Measurements from ENCODE around the gene NFIA. TPM values are rescaled to one million over a fixed set of nuclear protein-coding genes. Genes with fewer than 3 reads are reported as not detected.
"Not testable (repeated sequence)": the region's sequence is repeated elsewhere in the genome, so short reads cannot be mapped to it uniquely, and the experiment has no call there.

The NFIA gene
- polyA plus RNA-seq, 4 donors: 1.6 to 9.7 (median 4.9) TPM

- Histone ChIP-seq H3K4me3 (ENCODE audit: low read depth in 1 of 3, low read length in 3 of 3) (no peak overlapping the region), H3K36me3 (ENCODE audit: control insufficient read depth in 3 of 3, insufficient read depth in 2 of 3, low read depth in 1 of 3, low read length in 3 of 3) (no peaks in the 10 kb centered on the region), H3K27ac (ENCODE audit: low read depth in 1 of 3, low read length in 2 of 3) (no peak overlapping the region), H3K27me3 (ENCODE audit: control insufficient read depth in 3 of 3, insufficient read depth in 3 of 3, low read length in 3 of 3) (no peaks in the 10 kb centered on the region), H3K9me3 (ENCODE audit: control insufficient read depth in 2 of 2, insufficient read depth in 1 of 2, low read depth in 1 of 2, low read length in 1 of 2) (no peaks in the 10 kb centered on the region), H3K4me1 (ENCODE audit: control insufficient read depth in 3 of 3, insufficient read depth in 2 of 3, low read depth in 1 of 3, low read length in 2 of 3) (no peaks in the 10 kb centered on the region)
- WGBS, 3 donors: 86 to 89% (median 88%) methylated on average over 6 of the region's 6 CpGs
- no peak for DNase-seq
- no peak for FAIRE-seq
These were observed 10.9 kb upstream of the NFIA start for GRCh38 chr1:61071205-61072130.

- FAIRE-seq: no peak
- 95 to 97% (median 96%) methylated on average over 5 of the region's 5 CpGs for WGBS, 3 donors
These were observed 8.5 kb upstream of the NFIA start for GRCh38 chr1:61073871-61074270.

GRCh38 chr1:61075833-61076232 is 6.5 kb upstream of the NFIA start:
- H3K27ac ChIP-seq (ENCODE audit: low read depth in 1 of 3, low read length in 2 of 3); H3K9me3 ChIP-seq (ENCODE audit: control insufficient read depth in 2 of 2, insufficient read depth in 1 of 2, low read depth in 1 of 2, low read length in 1 of 2); DNase-seq; H3K4me3 ChIP-seq (ENCODE audit: low read depth in 1 of 3, low read length in 3 of 3); H3K36me3 ChIP-seq (ENCODE audit: control insufficient read depth in 3 of 3, insufficient read depth in 2 of 3, low read depth in 1 of 3, low read length in 3 of 3); H3K27me3 ChIP-seq (ENCODE audit: control insufficient read depth in 3 of 3, insufficient read depth in 3 of 3, low read length in 3 of 3); FAIRE-seq: not testable (repeated sequence)
- WGBS, 3 donors: 61 to 72% (median 62%) methylated on average over 16 of the region's 16 CpGs
- H3K4me1 ChIP-seq (ENCODE audit: control insufficient read depth in 3 of 3, insufficient read depth in 2 of 3, low read depth in 1 of 3, low read length in 2 of 3): peaks cover 4 to 15% (median 8%) of the 10 kb centered on the region in 3 donors

More at GRCh38 chr1:61073871-61074270, 8.5 kb upstream of the NFIA start:
- Histone ChIP-seq H3K27ac (ENCODE audit: low read depth in 1 of 3, low read length in 2 of 3) (no peak overlapping the region), H3K4me1 (ENCODE audit: control insufficient read depth in 3 of 3, insufficient read depth in 2 of 3, low read depth in 1 of 3, low read length in 2 of 3) (peaks cover 2 to 7% (median 4%) of the 10 kb centered on the region in 3 donors), H3K27me3 (ENCODE audit: control insufficient read depth in 3 of 3, insufficient read depth in 3 of 3, low read length in 3 of 3) (no peaks in the 10 kb centered on the region), H3K9me3 (ENCODE audit: control insufficient read depth in 2 of 2, insufficient read depth in 1 of 2, low read depth in 1 of 2, low read length in 1 of 2) (no peaks in the 10 kb centered on the region), H3K36me3 (ENCODE audit: control insufficient read depth in 3 of 3, insufficient read depth in 2 of 3, low read depth in 1 of 3, low read length in 3 of 3) (no peaks in the 10 kb centered on the region), H3K4me3 (ENCODE audit: low read depth in 1 of 3, low read length in 3 of 3) (no peak overlapping the region)
- no peak for DNase-seq

- peaks cover 4 to 22% (median 12%) of the 10 kb centered on the region in 3 donors for H3K4me1 ChIP-seq (ENCODE audit: control insufficient read depth in 3 of 3, insufficient read depth in 2 of 3, low read depth in 1 of 3, low read length in 2 of 3)
- peak overlapping the region; percentile 73 to 89 (median 82) for H3K27ac ChIP-seq (ENCODE audit: low read depth in 1 of 3, low read length in 2 of 3)
- DNase-seq (peak; percentile 90 to 92), FAIRE-seq (no peak)
- H3K9me3 ChIP-seq (ENCODE audit: control insufficient read depth in 2 of 2, insufficient read depth in 1 of 2, low read depth in 1 of 2, low read length in 1 of 2): no peaks in the 10 kb centered on the region
- H3K4me3 ChIP-seq (ENCODE audit: low read depth in 1 of 3, low read length in 3 of 3): peak overlapping the region; percentile 49 to 82 (median 56)
- no peaks in the 10 kb centered on the region for H3K27me3 ChIP-seq (ENCODE audit: control insufficient read depth in 3 of 3, insufficient read depth in 3 of 3, low read length in 3 of 3)
- H3K36me3 ChIP-seq (ENCODE audit: control insufficient read depth in 3 of 3, insufficient read depth in 2 of 3, low read depth in 1 of 3, low read length in 3 of 3): no peaks in the 10 kb centered on the region
- 0 to 1% (median 0%) methylated on average over 49 of the region's 49 CpGs for WGBS, 3 donors
These were observed 5.4 kb upstream of the NFIA start for GRCh38 chr1:61076728-61077675.

GRCh38 chr1:61077676-61078541 is 4.5 kb upstream of the NFIA start:
- peaks cover 4 to 22% (median 12%) of the 10 kb centered on the region in 3 donors for H3K4me1 ChIP-seq (ENCODE audit: control insufficient read depth in 3 of 3, insufficient read depth in 2 of 3, low read depth in 1 of 3, low read length in 2 of 3)
- WGBS, 3 donors: 2% methylated on average over 19 of the region's 19 CpGs
- FAIRE-seq (peak; percentile 82), DNase-seq (peak; percentile 98 to 100)
- no peaks in the 10 kb centered on the region for H3K9me3 ChIP-seq (ENCODE audit: control insufficient read depth in 2 of 2, insufficient read depth in 1 of 2, low read depth in 1 of 2, low read length in 1 of 2)
- H3K27ac ChIP-seq (ENCODE audit: low read depth in 1 of 3, low read length in 2 of 3): peak overlapping the region; percentile 32 to 89 (median 80)
- H3K27me3 ChIP-seq (ENCODE audit: control insufficient read depth in 3 of 3, insufficient read depth in 3 of 3, low read length in 3 of 3): no peaks in the 10 kb centered on the region
- H3K36me3 ChIP-seq (ENCODE audit: control insufficient read depth in 3 of 3, insufficient read depth in 2 of 3, low read depth in 1 of 3, low read length in 3 of 3): no peaks in the 10 kb centered on the region
- H3K4me3 ChIP-seq (ENCODE audit: low read depth in 1 of 3, low read length in 3 of 3): peak overlapping the region; percentile 42 to 82 (median 56)

- peak overlapping the region in 2 of 3 donors; percentile 28 to 82 for H3K4me3 ChIP-seq (ENCODE audit: low read depth in 1 of 3, low read length in 3 of 3)
- DNase-seq (peak in 1 of 2 donors; percentile 28), FAIRE-seq (no peak)
- H3K4me1 ChIP-seq (ENCODE audit: control insufficient read depth in 3 of 3, insufficient read depth in 2 of 3, low read depth in 1 of 3, low read length in 2 of 3): peaks cover 4 to 22% (median 12%) of the 10 kb centered on the region in 3 donors
- 39 to 52% (median 40%) methylated on average over 7 of the region's 7 CpGs for WGBS, 3 donors
- no peaks in the 10 kb centered on the region for H3K36me3 ChIP-seq (ENCODE audit: control insufficient read depth in 3 of 3, insufficient read depth in 2 of 3, low read depth in 1 of 3, low read length in 3 of 3)
- H3K9me3 ChIP-seq (ENCODE audit: control insufficient read depth in 2 of 2, insufficient read depth in 1 of 2, low read depth in 1 of 2, low read length in 1 of 2): no peaks in the 10 kb centered on the region
- peak overlapping the region; percentile 28 to 89 (median 32) for H3K27ac ChIP-seq (ENCODE audit: low read depth in 1 of 3, low read length in 2 of 3)
- H3K27me3 ChIP-seq (ENCODE audit: control insufficient read depth in 3 of 3, insufficient read depth in 3 of 3, low read length in 3 of 3): no peaks in the 10 kb centered on the region
These were observed 3.6 kb upstream of the NFIA start for GRCh38 chr1:61078618-61079295.

GRCh38 chr1:61079296-61079897 is 3.0 kb upstream of the NFIA start:
- Histone ChIP-seq H3K27me3 (ENCODE audit: control insufficient read depth in 3 of 3, insufficient read depth in 3 of 3, low read length in 3 of 3) (no peaks in the 10 kb centered on the region), H3K36me3 (ENCODE audit: control insufficient read depth in 3 of 3, insufficient read depth in 2 of 3, low read depth in 1 of 3, low read length in 3 of 3) (no peaks in the 10 kb centered on the region), H3K27ac (ENCODE audit: low read depth in 1 of 3, low read length in 2 of 3) (peak overlapping the region; percentile 17 to 65 (median 35)), H3K4me3 (ENCODE audit: low read depth in 1 of 3, low read length in 3 of 3) (peak overlapping the region in 2 of 3 donors; percentile 22 to 28), H3K4me1 (ENCODE audit: control insufficient read depth in 3 of 3, insufficient read depth in 2 of 3, low read depth in 1 of 3, low read length in 2 of 3) (peaks cover 4 to 22% (median 12%) of the 10 kb centered on the region in 3 donors), H3K9me3 (ENCODE audit: control insufficient read depth in 2 of 2, insufficient read depth in 1 of 2, low read depth in 1 of 2, low read length in 1 of 2) (no peaks in the 10 kb centered on the region)
- 18 to 34% (median 24%) methylated on average over 5 of the region's 5 CpGs for WGBS, 3 donors
- DNase-seq (peak; percentile 39 to 62), FAIRE-seq (no peak)

All from small intestine (tissue), 7 donors.